HG03039 (cell line): ENCODE results near the gene PGAP1.
A peak's percentile ranks its signal among the peaks of the same experiment; 100 is the strongest.
"Not testable (repeated sequence)": the region's sequence is repeated elsewhere in the genome, so short reads cannot be mapped to it uniquely, and the experiment has no call there.

Experiments used
- ATAC-seq: cut with Tn5 transposase; IDR thresholded peaks from one replicate; pipeline ENCODE4 v1.9.1; 2021; ENCODE audit warnings: mild to moderate bottlenecking, moderate library complexity; ENCODE audit not compliant: unreplicated experiment

Gene PGAP1

DNA sequence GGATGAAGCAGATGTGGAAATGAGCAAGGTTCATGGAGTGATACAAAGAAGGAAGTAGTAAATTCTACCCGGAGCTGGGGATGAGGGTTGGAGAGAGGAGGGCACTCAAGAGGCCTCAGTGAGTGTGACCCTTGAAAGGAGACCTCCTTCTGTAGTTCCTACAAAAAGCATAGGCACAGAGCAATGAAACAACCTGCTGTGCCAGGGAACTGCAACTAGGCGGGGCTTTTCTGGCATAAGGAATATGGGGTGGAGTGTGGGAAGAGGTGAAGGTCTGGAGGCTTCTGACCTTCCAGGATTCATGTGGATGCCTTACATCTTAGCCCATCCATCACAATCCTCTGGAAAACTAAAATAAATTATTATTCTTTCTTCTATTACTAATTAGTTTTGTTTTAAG lies 25.5 kb upstream of the PGAP1 start:
- no peak for ATAC-seq

DNA sequence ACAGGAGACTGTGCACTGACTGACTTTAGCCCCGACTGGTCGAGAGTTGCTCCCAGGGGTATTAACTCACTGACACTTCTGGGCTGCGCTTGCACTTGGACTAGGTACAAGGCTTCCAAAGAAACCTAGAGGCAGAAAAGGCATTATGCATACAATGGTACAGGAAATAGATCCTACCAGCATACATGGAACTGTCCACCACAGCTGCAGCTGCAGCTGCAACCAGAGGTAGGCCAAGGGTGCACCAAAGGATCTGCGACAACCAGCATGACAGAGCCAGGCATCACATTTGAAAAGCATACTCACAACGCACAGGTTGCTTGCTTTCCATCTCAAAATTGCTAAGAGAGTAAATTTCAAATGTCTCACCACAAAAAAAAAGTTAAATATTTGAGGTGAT lies 22.6 kb upstream of the PGAP1 start:
- no peak for ATAC-seq

DNA sequence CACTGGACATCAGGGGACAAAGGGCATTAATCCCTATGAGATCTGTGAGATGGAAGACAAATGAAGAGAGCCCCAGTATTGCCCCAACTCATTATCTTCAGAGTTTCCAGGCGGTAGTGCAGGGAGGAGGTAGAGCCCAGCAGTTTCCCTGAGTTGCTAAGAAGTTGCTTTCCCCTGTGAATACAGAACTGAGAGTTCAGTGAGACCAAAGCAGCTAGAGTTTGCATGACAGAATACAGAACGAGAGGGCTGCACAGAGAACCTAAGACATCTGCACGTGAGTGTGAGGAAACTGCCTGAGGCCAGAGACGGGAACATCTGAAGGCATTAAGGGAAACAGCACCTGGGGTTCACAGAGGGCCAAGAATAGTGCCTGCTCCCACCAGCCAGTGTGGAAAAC lies 18.1 kb upstream of the PGAP1 start:
- peak; percentile 97 for ATAC-seq

DNA sequence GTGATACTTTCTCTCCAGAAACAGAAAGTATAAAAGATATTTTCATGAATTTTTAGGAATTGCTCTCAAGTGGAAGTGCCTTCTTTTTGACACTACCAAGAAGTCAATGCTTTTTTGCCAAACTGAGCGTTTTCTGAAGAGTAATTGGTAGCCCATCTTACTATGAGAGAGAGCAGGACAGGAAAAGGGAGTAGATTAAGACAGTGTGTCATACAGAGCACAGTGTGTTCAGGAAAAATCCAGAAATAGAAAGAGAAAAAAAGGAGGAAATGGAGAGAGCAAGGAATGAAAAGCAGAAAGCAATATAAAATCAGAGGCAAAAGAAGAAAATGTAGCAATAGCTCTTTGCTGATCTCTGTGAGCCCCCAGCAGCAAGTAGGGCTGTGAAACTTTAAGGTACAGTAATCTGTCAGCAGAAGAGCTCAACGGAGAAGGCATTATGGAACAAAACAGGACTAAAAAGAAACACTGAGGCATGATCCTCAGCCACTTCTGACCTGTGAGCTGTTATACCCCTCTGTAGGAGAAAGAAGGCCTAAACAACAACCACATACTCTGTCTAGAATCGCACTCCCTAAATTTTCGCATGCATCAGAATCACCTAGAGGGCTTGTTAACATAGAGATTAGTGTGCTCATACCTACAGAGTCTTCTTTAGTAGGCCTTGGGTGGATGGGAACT lies 15.0 kb upstream of the PGAP1 start:
- no peak for ATAC-seq

DNA sequence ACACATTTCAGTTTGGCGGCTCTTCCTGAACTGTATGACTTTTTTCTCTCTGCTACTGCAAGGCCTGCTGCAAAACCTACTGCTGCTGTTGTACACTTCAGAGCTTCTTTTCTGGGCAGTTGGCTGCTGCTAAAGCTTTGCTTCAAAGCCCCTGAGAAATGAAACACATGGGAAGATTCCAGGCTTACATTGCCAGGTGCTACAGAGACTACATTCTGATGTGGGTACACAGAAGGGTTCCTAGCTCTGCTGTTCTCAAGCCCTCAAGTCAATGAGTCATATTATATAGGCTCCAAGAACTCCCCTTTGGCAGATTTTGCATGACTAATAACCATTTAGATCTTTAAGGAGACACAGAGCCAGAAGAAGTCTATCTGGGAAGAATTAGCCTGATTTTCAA lies 12.9 kb upstream of the PGAP1 start:
- ATAC-seq, result no peak

GRCh38 chr2:196935432-196935831 lies 8.9 kb upstream of the PGAP1 start:
- no peak for ATAC-seq

DNA sequence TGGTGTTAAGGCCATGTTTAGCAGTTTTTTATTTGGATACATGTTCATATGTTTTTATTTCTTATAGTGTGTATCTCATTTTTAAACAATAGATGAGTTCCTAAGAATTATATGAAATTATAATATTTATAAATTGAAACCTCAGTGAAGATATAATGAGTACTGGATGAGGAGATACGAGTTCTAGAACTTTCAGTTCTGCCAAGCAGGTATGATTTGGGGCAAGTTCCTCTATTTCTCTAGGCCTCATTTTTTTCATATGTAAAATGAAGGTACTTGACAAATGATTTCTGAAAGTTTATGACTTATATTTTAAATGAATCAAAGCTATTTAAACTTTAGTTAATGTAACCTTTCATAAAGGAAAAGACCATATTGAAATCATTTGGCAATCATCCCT lies 8.2 kb upstream of the PGAP1 start:
- ATAC-seq, result no peak

GRCh38 chr2:196931555-196931954 lies 5.0 kb upstream of the PGAP1 start:
- ATAC-seq, result no peak

DNA sequence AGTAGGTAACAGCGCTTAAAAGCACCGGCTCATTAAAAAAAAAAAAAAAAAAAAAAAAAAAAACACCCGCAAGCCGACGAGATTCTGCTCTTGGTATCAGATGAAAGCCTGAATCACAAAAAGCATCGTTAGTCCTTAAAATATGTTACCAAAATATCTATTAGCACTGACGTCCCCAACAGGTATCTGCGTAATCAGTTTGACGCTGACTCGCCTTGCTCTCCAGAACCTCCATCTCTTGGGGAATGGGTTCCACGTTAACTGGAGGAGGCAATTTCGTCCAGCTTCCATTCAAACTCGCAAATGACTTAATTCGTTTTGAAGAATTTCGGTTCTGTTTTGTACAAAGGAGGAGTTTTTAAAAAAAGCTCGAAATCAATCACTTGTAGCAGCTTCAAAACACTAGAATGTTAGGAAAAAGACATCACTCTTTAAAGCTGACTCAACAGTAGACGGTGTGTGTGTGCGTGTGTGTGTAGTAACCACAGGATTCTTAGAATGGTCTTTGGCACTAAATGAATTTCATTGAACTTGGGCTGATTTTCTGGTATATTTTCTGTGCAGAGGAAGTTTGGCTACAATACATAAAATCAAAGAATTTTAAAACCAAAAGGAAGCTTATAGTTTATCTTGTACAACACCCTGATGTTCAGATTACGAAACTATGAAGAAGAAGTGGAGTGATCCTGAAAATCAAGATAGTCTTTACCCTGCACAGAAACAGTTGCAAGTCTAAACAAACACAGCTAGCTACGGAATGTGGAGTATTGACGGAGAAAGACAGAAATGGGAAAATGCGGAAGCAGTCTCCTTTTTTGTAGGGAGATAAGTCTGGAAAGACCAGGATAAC lies 1.1 kb upstream of the PGAP1 start:
- no peak for ATAC-seq

DNA sequence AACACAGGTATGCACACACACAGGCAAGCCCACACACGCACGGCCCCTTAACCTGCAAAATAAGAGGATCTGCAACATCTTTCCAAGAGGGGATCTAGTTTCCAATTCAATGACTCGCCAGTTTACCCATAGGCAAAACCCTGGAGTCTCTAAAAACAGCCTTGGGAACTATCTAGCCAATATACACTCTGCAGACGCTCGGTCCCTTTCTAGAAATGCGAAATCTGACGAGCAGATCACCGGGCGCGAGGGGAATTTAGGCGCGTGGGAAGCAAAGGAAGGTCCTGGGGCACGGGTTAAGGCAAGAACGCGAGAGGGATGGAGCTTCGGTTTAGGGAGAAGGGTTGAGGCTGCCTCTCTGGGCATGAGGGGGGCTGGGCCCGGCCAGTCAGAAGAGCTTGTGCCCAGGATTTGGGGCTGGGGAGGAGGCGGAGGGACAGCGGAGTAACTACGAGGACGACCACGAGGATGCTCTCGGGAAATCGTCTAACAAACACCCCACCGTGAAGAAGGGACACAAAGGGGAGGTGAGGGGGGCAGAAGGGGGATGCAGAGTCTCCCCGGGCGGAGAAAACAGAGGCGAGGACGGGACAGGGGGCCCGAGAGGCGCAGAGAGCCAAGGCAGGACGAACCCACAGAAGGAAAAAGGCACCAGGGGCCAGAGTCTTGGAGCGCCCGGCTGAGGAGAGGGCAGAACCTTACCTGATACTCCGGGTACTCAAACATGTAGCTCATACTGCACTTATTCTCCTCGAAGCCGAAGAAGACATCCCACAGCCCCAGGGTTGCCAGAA lies 542 bp downstream of the PGAP1 start:
- peak; percentile 20 for ATAC-seq

DNA sequence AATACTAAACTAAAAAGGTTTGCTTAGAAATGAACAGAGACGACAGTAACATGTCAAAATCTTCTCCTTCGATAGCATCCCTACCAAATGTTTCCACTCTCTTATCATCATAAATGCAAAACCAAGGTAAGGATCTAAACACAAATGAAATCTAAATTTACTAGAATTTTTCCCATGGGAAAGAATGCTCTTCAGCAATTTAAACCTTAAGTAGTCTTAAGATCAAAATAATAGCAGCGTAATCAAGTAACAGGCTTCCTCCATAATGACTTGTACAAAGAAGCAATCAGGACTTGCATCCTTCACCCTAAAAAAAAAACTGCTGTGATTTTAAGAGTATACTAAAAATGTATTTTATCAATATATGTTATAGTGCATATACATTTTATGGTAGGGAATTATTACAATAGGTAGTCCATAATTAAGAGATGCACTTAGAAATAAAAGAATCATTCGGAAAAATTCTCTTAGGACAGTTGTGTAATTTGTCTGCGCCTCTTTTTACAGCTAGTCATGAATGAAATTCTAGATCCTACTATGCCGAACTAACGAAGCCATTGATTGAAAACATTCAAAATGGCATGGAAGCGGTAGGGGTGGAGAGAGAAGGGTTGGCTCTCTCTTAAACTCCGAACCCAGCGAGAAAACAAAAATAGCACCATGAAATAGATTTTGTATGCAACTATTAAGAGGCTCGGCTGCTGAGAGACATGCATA lies 1.3 kb downstream of the PGAP1 start:
- no peak for ATAC-seq

DNA sequence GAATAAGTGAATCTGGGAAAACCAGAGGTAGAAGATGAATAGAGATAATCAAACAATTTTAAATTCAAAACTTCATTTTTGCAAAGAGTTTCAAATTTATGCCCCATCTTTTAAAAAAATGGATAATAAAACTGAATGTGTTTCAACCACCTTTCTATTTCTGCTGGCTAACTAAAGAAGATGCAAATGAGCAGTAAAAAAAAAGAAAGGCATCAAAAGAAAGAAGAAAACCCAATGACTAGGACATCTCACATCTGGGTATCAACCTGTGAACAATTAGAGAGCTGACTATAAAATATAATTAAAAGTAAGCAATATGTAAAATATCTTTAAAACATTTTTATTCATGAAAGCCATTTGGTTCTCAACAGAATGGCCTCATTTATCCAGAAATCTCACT lies 2.5 kb downstream of the PGAP1 start:
- ATAC-seq, result no peak

- no peak for ATAC-seq
Measured at GRCh38 chr2:196918927-196919326, 7.6 kb downstream of the PGAP1 start.

DNA sequence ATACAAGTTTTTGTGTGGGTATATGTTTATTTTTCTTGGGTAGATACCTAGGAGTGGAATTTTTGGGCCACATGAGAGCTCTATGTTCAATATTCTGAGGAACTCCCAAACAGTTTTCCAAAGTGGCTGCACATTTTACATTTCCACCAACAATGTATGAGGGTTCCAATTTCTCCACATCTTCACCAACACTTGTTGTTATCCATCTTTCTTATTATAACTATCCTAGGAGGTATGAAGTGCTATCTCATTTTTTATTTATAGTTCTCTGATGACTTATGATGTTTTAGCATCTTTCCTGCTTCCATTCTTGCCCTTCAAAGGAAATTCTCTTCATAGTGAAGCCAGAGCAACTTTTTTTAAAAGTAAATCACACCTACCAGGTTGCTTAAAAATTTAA lies 8.7 kb downstream of the PGAP1 start:
- no peak for ATAC-seq

GRCh38 chr2:196915507-196916189 lies 10.9 kb downstream of the PGAP1 start:
- peak; percentile 29 for ATAC-seq

DNA sequence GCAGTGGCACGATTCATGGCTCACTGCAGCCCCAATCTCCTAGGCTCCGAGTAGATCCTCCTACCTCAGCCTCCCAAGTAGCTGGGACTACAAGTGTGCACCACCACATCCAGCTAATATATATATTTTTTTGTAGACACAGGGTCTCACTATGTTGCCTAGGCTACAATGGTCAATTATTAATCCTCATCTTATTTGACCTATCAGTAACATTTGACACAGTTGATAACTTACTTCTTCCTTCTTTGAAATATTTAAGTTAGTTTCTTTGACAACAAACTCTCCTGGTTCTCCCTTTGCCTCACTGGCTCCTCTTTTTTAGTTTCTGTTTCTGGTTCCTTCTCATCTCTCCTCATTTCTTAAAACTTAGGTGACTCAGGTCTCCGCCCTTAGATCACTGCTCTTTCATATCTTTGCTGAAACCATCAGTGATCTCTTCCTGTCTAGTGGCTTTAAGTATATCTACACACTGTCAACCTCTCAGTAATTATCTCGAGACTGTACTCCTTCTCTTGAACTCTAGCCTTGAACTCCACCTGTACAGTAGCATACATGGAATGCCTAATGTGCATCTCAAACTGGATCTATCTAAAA lies 11.5 kb downstream of the PGAP1 start:
- peak; percentile 88 for ATAC-seq

DNA sequence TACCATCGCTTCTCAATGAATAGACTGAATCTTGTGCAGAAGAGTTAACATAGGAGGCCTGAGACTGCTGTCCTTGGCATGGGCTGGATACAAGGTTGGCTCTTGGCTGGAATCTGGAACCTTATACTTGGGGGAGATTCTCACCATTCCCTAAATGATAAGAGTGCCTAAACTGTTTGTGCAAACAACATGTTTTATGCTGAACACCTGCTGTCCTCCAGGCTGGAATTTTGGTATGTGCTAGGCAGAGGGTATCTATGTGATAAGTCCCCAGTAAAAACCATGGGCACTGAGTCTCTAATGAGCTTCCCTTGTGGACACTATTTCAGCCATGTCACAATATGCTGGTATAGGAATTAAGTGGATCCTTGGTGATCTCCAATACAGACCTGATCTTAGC lies 12.8 kb downstream of the PGAP1 start:
- no peak for ATAC-seq

DNA sequence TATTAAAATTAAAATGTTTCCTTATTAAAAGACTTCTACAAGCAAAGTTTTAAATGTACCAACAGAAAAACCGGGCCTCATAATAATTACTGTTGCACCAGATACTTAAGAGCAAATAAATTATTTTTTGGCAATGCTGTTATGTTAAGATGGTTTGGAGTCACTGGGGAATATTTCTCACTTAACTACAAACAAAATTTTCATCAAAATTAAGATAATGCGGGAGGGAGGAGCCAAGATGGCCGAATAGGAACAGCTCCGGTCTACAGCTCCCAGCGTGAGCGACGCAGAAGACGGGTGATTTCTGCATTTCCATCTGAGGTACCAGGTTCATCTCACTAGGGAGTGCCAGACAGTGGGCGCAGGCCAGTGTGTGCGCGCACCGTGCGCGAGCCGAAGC lies 21.1 kb downstream of the PGAP1 start:
- not testable (repeated sequence) for ATAC-seq

DNA sequence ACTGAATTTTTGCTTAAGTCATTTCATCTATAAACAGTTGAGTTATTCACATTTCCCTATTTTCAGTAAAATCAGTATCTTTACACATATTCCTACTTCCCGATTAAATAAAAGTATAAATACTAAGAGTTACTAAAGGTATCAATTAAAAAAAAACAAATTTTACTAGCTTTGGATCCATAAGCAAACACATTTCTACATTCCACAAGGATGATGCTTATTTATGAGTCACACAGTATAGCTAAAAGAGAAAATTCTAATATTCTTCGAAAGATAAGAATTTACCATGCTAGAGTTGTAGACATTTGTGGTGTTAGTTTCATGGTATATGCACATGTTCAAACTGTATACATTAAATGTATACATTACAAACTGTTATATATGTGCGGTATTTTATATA lies 23.7 kb downstream of the PGAP1 start:
- ATAC-seq, result no peak

DNA sequence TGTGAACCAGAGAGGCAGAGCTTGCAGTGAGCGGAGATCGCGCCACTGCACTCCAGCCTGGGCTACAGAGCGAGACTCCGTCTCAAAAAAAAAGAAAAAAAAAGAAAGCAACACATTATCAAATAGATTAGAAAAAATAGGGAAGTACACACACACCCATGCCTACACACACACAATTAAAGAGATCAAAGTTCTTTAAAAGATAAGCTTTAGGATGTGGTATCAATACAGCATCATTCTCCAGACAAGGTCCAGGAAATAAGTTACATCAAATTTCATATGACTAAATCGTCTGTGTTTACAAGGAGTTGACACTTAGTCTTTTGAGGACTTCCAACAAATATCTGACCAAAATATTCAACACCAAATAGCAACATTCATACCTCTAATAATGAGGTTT lies 25.7 kb downstream of the PGAP1 start:
- ATAC-seq, result no peak
